ENCODE data around the gene TMCO4.

Gene TMCO4

GRCh38 chr1:19678931-19679453 is 120.7 kb downstream of the TMCO4 start:
- Histone ChIP-seq H3K4me3 (ENCODE audit: low read depth, low read length) (no peak overlapping the region), H3K27ac (ENCODE audit: extremely low read depth, low read depth, low read length) (no peak overlapping the region), H3K9me3 (ENCODE audit: control insufficient read depth, insufficient read depth, low read depth, low read length) (no peaks in the 10 kb centered on the region), H3K4me1 (ENCODE audit: control insufficient read depth, insufficient read depth, low read length) (no peaks in the 10 kb centered on the region), H3K36me3 (ENCODE audit: control insufficient read depth in 2 of 2, insufficient read depth in 1 of 2, low read length in 2 of 2) (no peaks in the 10 kb centered on the region)
- no peak for TF ChIP-seq ZNF518A (tag by site-specific recombination; conservative IDR thresholded peaks at IDR 0.05; ENCODE audit: low read depth)
- no peak for TF ChIP-seq ZNF132 (tag by site-specific recombination; IDR thresholded peaks at IDR 0.05; ENCODE audit: borderline replicate concordance)
- no peak for TF ChIP-seq ZNF843 (tag by site-specific recombination; IDR thresholded peaks at IDR 0.05)
- no peak for TF ChIP-seq ZNF24 (tag by site-specific recombination; IDR thresholded peaks at IDR 0.05)
- CTCF ChIA-PET, result interaction anchor here (2.0 kb wide), 1 partner anchor 17 kb away, joined by 13 read pairs; no protein-coding TSS in a partner anchor
- POLR2A ChIA-PET, result no interaction called here

- POLR2A ChIA-PET, result no interaction called here
- Histone ChIP-seq H3K4me3 (ENCODE audit: low read depth, low read length) (no peak overlapping the region), H3K36me3 (ENCODE audit: control insufficient read depth in 2 of 2, insufficient read depth in 1 of 2, low read length in 2 of 2) (no peaks in the 10 kb centered on the region), H3K4me1 (ENCODE audit: control insufficient read depth, insufficient read depth, low read length) (no peaks in the 10 kb centered on the region), H3K27ac (ENCODE audit: extremely low read depth, low read depth, low read length) (no peak overlapping the region), H3K9me3 (ENCODE audit: control insufficient read depth, insufficient read depth, low read depth, low read length) (no peaks in the 10 kb centered on the region)
- CTCF ChIA-PET, result interaction anchor here (1.9 to 2.0 kb wide), 2 partner anchors 17 to 26 kb away, joined by 5 to 13 read pairs; no protein-coding TSS in a partner anchor
- TF ChIP-seq ZIC2 (tag by site-specific recombination; IDR thresholded peaks at IDR 0.05), result peak; percentile 88
- TF ChIP-seq HOXA7 (CRISPR knock-in tag; IDR thresholded peaks at IDR 0.05; ENCODE audit: borderline replicate concordance), result no peak
Measured at GRCh38 chr1:19678493-19678892, 121.2 kb downstream of the TMCO4 start.

GRCh38 chr1:19676438-19676922 is 123.2 kb downstream of the TMCO4 start:
- Histone ChIP-seq H3K36me3 (ENCODE audit: control insufficient read depth in 2 of 2, insufficient read depth in 1 of 2, low read length in 2 of 2) (no peaks in the 10 kb centered on the region), H3K9me3 (ENCODE audit: control insufficient read depth, insufficient read depth, low read depth, low read length) (no peaks in the 10 kb centered on the region), H3K27ac (ENCODE audit: extremely low read depth, low read depth, low read length) (no peak overlapping the region), H3K4me3 (ENCODE audit: low read depth, low read length) (no peak overlapping the region), H3K4me1 (ENCODE audit: control insufficient read depth, insufficient read depth, low read length) (no peaks in the 10 kb centered on the region)
- TF ChIP-seq ZNF510 (tag by site-specific recombination; IDR thresholded peaks at IDR 0.05; ENCODE audit: insufficient replicate concordance) (no peak), ZBTB20 (tag by site-specific recombination; IDR thresholded peaks at IDR 0.05) (no peak), HOXC10 (CRISPR knock-in tag; IDR thresholded peaks at IDR 0.05) (no peak), REST (tag by site-specific recombination; IDR thresholded peaks at IDR 0.05) (peak; percentile 93), ZBTB17 (tag by site-specific recombination; IDR thresholded peaks at IDR 0.05) (no peak), GLIS2 (tag by site-specific recombination; IDR thresholded peaks at IDR 0.05) (no peak)
- POLR2A ChIA-PET, result no interaction called here
- CTCF ChIA-PET, result interaction anchor here (0.7 to 1.9 kb wide), 4 partner anchors 9 to 451 kb away, joined by 3 to 5 read pairs (median 4); no protein-coding TSS in a partner anchor
